ENCODE measurements around the gene HHIP.

HHIP gene, protein sequence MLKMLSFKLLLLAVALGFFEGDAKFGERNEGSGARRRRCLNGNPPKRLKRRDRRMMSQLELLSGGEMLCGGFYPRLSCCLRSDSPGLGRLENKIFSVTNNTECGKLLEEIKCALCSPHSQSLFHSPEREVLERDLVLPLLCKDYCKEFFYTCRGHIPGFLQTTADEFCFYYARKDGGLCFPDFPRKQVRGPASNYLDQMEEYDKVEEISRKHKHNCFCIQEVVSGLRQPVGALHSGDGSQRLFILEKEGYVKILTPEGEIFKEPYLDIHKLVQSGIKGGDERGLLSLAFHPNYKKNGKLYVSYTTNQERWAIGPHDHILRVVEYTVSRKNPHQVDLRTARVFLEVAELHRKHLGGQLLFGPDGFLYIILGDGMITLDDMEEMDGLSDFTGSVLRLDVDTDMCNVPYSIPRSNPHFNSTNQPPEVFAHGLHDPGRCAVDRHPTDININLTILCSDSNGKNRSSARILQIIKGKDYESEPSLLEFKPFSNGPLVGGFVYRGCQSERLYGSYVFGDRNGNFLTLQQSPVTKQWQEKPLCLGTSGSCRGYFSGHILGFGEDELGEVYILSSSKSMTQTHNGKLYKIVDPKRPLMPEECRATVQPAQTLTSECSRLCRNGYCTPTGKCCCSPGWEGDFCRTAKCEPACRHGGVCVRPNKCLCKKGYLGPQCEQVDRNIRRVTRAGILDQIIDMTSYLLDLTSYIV

DNA sequence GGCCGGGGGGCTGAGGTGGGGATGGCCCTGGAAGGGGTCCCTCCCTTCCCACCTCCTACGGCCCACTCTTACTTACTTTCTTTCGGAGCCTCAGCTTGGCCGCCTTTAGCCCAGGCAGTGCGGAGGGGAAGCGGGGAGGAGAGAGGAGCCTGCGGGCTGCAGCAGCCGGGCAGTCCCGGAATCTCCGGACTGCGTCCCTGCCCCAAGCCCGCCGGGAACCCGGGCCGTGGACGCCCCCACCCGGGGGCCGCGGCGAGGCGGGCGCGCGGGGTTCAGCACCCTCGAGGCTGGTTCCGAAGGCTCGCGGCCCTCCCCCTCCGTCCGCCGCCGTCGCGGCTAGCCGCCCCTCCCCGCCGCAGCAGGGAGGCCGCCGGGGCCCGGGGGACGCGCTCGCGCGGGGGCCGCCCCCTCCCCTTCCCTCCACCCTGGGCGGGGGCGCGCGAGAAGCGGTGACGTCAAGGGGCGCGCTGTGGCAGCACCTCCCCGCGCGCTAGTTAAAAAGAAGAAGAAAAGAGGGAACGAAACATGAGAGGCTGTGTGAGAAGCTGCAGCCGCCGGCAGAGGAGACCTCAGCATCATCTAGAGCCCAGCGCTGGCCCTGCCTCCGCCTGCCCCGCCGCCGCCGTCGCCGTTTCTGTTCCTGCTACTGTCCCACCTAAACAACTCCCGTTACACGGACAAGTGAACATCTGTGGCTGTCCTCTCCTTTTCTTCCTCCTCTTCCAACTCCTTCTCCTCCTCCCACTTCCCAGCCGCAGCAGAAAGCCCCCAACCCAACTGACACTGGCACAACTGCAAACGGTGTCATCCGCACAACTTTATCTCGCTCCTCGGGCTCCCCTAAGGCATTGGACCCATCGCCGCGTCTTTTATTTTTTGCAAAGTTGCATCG is at the start of gene HHIP:
Gene HHIP, plus strand, starts transcription at position 526 of the 892 bp plus-strand sequence. CDS start 520 bp downstream, outside the sequence.
- TF ChIP-seq, protein P1, sequence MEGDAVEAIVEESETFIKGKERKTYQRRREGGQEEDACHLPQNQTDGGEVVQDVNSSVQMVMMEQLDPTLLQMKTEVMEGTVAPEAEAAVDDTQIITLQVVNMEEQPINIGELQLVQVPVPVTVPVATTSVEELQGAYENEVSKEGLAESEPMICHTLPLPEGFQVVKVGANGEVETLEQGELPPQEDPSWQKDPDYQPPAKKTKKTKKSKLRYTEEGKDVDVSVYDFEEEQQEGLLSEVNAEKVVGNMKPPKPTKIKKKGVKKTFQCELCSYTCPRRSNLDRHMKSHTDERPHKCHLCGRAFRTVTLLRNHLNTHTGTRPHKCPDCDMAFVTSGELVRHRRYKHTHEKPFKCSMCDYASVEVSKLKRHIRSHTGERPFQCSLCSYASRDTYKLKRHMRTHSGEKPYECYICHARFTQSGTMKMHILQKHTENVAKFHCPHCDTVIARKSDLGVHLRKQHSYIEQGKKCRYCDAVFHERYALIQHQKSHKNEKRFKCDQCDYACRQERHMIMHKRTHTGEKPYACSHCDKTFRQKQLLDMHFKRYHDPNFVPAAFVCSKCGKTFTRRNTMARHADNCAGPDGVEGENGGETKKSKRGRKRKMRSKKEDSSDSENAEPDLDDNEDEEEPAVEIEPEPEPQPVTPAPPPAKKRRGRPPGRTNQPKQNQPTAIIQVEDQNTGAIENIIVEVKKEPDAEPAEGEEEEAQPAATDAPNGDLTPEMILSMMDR (IDR thresholded peaks at IDR 0.05) = no peak
- Histone ChIP-seq H3K27ac (no peak within 1 kb of the TSS), H3K9me3 (no peaks in the 10 kb centered on the region), H3K27me3 (peaks cover 73% of the 10 kb centered on the region), H3K36me3 (no peaks in the 10 kb centered on the region), H3K4me1 (ENCODE audit: control insufficient read depth in 1 of 2, insufficient read depth in 1 of 2, low read depth in 1 of 2, low read length in 1 of 2) (no peaks in the 10 kb centered on the region), H3K4me3 (ENCODE audit: low read depth in 1 of 2, low read length in 1 of 2) (no peak within 1 kb of the TSS)

DNA sequence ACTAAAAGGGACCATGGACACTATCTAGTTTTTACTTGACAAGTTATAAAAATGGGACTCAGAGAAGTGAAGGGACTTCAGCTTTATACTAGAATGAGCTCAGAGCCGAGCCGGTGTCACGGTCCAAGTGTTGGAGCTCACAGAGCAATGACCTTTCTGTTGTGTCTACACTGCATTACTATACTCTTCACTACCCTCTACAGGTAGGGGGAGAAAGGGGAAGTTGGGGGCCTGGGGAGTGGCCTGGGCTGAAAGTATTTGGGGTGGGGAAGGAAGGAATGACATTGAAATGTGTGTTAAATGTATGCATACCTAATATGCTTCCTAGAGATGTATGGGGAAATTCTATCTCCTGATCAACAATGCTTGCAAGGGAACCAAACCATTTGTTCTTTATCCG is 48.8 kb upstream of the HHIP start:
- no peaks in the 10 kb centered on the region for H3K4me1 ChIP-seq (ENCODE audit: control insufficient read depth in 1 of 2, insufficient read depth in 1 of 2, low read depth in 1 of 2, low read length in 1 of 2)
- TF ChIP-seq, protein P1 (IDR thresholded peaks at IDR 0.05) = no peak
- H3K4me3 ChIP-seq (ENCODE audit: low read depth in 1 of 2, low read length in 1 of 2) = no peak overlapping the region
- no peaks in the 10 kb centered on the region for H3K36me3 ChIP-seq
- no peaks in the 10 kb centered on the region for H3K9me3 ChIP-seq
- no peaks in the 10 kb centered on the region for H3K27me3 ChIP-seq
- no peak overlapping the region for H3K27ac ChIP-seq

DNA sequence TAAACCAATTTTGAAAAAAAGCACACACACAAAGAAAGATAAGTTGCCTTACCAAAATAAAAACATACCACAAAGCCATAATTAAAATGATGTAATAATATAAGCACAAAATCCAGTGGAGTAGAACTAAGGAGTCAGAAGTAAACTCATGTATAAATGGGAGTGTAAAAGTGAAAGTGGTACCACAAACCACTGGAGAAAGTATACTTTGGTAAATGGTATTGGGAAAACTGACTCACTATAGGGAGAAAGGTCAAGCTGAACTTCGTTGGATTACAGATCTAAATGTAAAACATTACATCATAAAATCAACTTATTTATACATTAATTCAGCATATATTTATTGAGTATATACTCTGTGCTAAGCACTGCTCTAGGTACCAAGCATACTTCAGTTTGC is 46.3 kb upstream of the HHIP start:
- TF ChIP-seq, protein P1 (IDR thresholded peaks at IDR 0.05) = no peak
- no peak overlapping the region for H3K4me3 ChIP-seq (ENCODE audit: low read depth in 1 of 2, low read length in 1 of 2)
- no peaks in the 10 kb centered on the region for H3K4me1 ChIP-seq (ENCODE audit: control insufficient read depth in 1 of 2, insufficient read depth in 1 of 2, low read depth in 1 of 2, low read length in 1 of 2)
- H3K27ac ChIP-seq = no peak overlapping the region
- H3K9me3 ChIP-seq = no peaks in the 10 kb centered on the region
- no peaks in the 10 kb centered on the region for H3K27me3 ChIP-seq
- no peaks in the 10 kb centered on the region for H3K36me3 ChIP-seq

DNA sequence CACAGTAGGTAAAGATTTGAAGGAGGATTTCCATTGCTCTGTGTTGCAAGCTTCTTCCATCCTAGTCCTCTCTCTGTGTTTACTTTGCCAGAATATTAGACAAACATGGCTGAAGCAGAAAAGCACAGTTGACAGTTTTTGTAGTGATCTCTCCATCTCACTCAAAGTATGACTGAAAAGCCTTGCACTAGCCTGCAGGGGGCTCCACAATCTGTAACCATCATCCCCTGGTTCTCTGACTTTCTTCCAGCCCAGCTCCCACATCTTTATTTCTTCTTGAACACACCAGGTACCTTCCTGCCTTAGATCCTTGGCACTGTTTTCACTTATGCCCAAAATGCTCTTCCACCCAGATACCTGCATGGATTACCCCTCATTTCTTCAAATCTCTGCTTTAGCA is 34.1 kb upstream of the HHIP start:
- no peak overlapping the region for H3K4me3 ChIP-seq (ENCODE audit: low read depth in 1 of 2, low read length in 1 of 2)
- no peaks in the 10 kb centered on the region for H3K36me3 ChIP-seq
- H3K27ac ChIP-seq = no peak overlapping the region
- TF ChIP-seq, protein P1 (IDR thresholded peaks at IDR 0.05) = no peak
- H3K4me1 ChIP-seq (ENCODE audit: control insufficient read depth in 1 of 2, insufficient read depth in 1 of 2, low read depth in 1 of 2, low read length in 1 of 2) = no peaks in the 10 kb centered on the region
- H3K27me3 ChIP-seq = no peaks in the 10 kb centered on the region
- H3K9me3 ChIP-seq = no peaks in the 10 kb centered on the region

DNA sequence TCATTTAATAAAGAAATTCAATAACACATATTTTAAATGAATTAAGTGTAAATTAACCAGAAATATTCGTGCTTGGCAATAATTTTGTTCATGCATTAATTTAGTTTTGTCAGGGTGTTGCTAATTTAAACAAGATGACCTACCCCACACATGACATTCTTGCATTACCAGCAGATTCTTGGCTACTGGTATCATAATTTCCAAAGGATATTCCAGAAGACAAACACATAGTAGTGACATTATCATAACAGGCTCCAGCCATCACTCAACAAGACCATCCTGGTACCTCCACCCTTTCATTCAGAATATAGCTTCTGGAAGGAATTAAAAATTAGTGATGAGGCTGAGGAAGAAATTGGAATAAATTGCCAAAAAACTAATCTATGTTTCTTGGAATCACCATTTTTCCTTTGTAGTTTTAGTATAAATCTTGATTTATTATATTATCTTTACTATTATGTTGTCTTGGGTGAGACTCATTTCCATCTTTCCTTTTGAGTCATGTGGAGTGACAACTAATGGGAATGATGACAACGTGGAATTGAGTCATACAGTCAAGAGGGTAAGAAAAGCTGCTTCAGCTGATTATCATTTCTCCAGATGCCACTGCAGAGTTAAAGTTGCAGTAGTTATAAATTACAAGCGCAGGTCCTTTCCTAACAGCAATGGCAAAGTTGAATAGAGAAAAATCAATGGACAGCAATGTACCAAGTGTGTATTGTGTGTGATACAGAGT is 30.9 kb upstream of the HHIP start:
- Histone ChIP-seq H3K4me1 (ENCODE audit: control insufficient read depth in 1 of 2, insufficient read depth in 1 of 2, low read depth in 1 of 2, low read length in 1 of 2) (no peaks in the 10 kb centered on the region), H3K4me3 (ENCODE audit: low read depth in 1 of 2, low read length in 1 of 2) (no peak overlapping the region), H3K9me3 (no peaks in the 10 kb centered on the region), H3K27ac (no peak overlapping the region), H3K36me3 (no peaks in the 10 kb centered on the region), H3K27me3 (no peaks in the 10 kb centered on the region)
- TF ChIP-seq, protein P1 (IDR thresholded peaks at IDR 0.05) = no peak
